Measurements from ENCODE around the gene TLX2. TPM values are rescaled to one million over a fixed set of nuclear protein-coding genes. Genes with fewer than 3 reads are reported as not detected.
"Not testable (repeated sequence)": the region's sequence is repeated elsewhere in the genome, so short reads cannot be mapped to it uniquely, and the experiment has no call there.

Gene TLX2
- total RNA-seq, 2 donors from 2014 or later = not detected

GRCh38 chr2:74559912-74560311 lies 45.7 kb downstream of the TLX2 start:
- no peak for TF ChIP-seq CTCF (IDR thresholded peaks at IDR 0.05)
- H3K4me3 ChIP-seq = no peak overlapping the region
- DNase-seq (ENCODE audit: low spot score) = no peak
- H3K9me3 ChIP-seq = no peaks in the 10 kb centered on the region
- H3K27ac ChIP-seq = no peak overlapping the region
- no peaks in the 10 kb centered on the region for H3K27me3 ChIP-seq
- no peaks in the 10 kb centered on the region for H3K36me3 ChIP-seq
- peaks cover 0 to 7% of the 10 kb centered on the region in 2 donors for H3K4me1 ChIP-seq

GRCh38 chr2:74560591-74560990 lies 46.3 kb downstream of the TLX2 start:
- Histone ChIP-seq H3K27ac (no peak overlapping the region), H3K4me1 (peaks cover 0 to under 1% of the 10 kb centered on the region in 2 donors), H3K4me3 (no peak overlapping the region), H3K36me3 (no peaks in the 10 kb centered on the region), H3K27me3 (no peaks in the 10 kb centered on the region), H3K9me3 (no peaks in the 10 kb centered on the region)
- TF ChIP-seq CTCF (IDR thresholded peaks at IDR 0.05) = no peak
- DNase-seq (ENCODE audit: low spot score) = no peak

- not testable (repeated sequence) for DNase-seq (ENCODE audit: low spot score); H3K9me3 ChIP-seq; H3K27me3 ChIP-seq; H3K27ac ChIP-seq; H3K4me3 ChIP-seq; H3K4me1 ChIP-seq; H3K36me3 ChIP-seq
Observed at GRCh38 chr2:74561022-74561421, 46.8 kb downstream of the TLX2 start.

DNA sequence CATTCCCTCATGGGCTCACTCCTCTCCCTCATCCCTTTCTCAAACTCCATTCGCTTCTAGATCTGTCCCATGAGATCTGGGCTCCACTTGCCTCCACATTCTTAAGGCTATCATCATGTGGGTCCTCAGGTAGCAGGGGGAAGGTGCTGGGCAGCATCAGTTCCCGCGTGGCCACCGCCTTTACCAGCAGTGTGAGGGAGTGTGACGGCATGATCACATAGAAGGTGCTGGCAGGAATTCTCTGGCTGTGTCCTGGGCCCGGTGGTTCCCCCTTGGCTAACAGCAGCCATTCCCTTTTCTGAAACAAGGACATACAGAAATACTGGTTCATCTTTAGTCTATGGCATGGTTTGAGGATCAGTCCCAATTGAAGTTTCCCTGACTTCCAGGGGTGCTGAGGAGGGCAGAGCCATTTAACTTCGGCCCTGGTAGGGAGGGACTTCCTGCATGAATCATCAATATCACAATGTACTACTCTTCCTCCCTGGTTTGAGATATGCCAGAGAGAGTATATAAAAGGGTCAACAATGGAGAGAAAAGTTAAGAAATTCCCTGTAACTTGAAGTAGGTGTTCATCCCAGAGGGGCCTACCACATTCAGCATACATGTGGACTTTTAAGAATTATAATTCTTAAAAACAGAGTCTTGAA lies 48.0 kb downstream of the TLX2 start:
- H3K36me3 ChIP-seq = no peaks in the 10 kb centered on the region
- no peak overlapping the region for H3K4me3 ChIP-seq
- no peak overlapping the region for H3K27ac ChIP-seq
- H3K27me3 ChIP-seq = no peaks in the 10 kb centered on the region
- TF ChIP-seq CTCF (IDR thresholded peaks at IDR 0.05) = no peak
- no peaks in the 10 kb centered on the region for H3K4me1 ChIP-seq
- H3K9me3 ChIP-seq = no peaks in the 10 kb centered on the region
- DNase-seq (ENCODE audit: low spot score) = no peak

DNA sequence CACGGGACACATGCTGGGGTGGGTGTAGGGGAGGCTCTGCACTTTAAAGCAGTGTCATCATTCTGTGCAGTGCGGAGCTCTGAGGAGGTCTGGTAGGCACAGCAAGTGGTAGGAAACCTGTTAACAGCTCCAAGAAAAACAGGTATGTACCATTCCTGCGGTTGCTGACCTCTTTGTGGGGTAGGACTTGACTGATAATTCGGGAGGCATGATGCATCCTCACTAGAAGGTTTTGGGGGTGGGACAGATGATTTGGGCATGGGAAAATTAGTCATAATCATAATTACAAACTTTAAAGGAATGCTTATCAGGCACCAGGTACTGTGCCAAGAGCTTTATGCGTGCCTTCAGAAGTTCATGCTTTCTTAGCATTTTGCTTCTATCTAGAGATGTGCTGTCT lies 50.0 kb downstream of the TLX2 start:
- DNase-seq (ENCODE audit: low spot score) = no peak
- no peak overlapping the region for H3K4me3 ChIP-seq
- no peak overlapping the region for H3K27ac ChIP-seq
- no peaks in the 10 kb centered on the region for H3K36me3 ChIP-seq
- TF ChIP-seq CTCF (IDR thresholded peaks at IDR 0.05) = no peak
- no peaks in the 10 kb centered on the region for H3K27me3 ChIP-seq
- no peaks in the 10 kb centered on the region for H3K4me1 ChIP-seq
- H3K9me3 ChIP-seq = no peaks in the 10 kb centered on the region

GRCh38 chr2:74566076-74566753 lies 52.0 kb downstream of the TLX2 start:
- no peak for DNase-seq (ENCODE audit: low spot score)
- Histone ChIP-seq H3K4me1 (no peaks in the 10 kb centered on the region), H3K27ac (no peak overlapping the region), H3K36me3 (no peaks in the 10 kb centered on the region), H3K27me3 (no peaks in the 10 kb centered on the region), H3K9me3 (no peaks in the 10 kb centered on the region), H3K4me3 (no peak overlapping the region)
- TF ChIP-seq CTCF (IDR thresholded peaks at IDR 0.05) = no peak
